Measurements from ENCODE around the gene FNDC3A. TPM values are rescaled to one million over a fixed set of nuclear protein-coding genes. Genes with fewer than 3 reads are reported as not detected.
A peak's percentile ranks its signal among the peaks of the same experiment; 100 is the strongest.

FNDC3A gene
- total and polyA plus RNA-seq, 9 of the 15 experiments (the other 6 are each of a cell fraction or from before 2014, with no cell fraction given) = 4.1 to 22.0 (median 13.5) TPM

DNA sequence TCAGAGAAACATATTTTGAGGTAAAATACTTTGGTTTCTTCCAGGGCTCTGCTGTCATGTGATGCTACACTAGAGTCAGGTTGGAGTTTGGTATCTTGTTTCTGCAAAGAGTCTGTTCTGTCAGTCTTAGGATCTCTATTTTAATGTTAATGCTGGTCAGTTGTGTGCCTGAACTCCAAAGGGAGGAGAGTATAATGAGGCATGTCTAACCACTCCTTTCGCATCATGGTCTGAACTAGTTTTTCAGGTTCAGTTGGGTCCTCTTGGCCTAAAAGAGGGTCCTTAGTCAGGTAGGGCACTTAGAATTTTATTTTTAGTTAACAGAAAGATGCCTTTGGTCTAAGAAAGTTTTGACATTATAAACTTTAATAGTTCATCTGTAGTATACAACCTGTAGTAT lies 78.2 kb downstream of the FNDC3A start (continued):
- no peak for TF ChIP-seq ZKSCAN3 (CRISPR knock-in tag; IDR thresholded peaks at IDR 0.05)
- TF ChIP-seq NR2F6 (CRISPR knock-in tag; IDR thresholded peaks at IDR 0.05) = no peak
- TF ChIP-seq, protein P1, sequence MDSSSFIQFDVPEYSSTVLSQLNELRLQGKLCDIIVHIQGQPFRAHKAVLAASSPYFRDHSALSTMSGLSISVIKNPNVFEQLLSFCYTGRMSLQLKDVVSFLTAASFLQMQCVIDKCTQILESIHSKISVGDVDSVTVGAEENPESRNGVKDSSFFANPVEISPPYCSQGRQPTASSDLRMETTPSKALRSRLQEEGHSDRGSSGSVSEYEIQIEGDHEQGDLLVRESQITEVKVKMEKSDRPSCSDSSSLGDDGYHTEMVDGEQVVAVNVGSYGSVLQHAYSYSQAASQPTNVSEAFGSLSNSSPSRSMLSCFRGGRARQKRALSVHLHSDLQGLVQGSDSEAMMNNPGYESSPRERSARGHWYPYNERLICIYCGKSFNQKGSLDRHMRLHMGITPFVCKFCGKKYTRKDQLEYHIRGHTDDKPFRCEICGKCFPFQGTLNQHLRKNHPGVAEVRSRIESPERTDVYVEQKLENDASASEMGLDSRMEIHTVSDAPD (CRISPR knock-in tag; IDR thresholded peaks at IDR 0.05) = no peak
- TF ChIP-seq, protein P2, sequence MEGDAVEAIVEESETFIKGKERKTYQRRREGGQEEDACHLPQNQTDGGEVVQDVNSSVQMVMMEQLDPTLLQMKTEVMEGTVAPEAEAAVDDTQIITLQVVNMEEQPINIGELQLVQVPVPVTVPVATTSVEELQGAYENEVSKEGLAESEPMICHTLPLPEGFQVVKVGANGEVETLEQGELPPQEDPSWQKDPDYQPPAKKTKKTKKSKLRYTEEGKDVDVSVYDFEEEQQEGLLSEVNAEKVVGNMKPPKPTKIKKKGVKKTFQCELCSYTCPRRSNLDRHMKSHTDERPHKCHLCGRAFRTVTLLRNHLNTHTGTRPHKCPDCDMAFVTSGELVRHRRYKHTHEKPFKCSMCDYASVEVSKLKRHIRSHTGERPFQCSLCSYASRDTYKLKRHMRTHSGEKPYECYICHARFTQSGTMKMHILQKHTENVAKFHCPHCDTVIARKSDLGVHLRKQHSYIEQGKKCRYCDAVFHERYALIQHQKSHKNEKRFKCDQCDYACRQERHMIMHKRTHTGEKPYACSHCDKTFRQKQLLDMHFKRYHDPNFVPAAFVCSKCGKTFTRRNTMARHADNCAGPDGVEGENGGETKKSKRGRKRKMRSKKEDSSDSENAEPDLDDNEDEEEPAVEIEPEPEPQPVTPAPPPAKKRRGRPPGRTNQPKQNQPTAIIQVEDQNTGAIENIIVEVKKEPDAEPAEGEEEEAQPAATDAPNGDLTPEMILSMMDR (IDR thresholded peaks at IDR 0.05 in 2 of 3, conservative IDR thresholded peaks at IDR 0.05 in 1 of 3; ENCODE audit: insufficient read depth in 2 of 3, low read depth in 1 of 3, low read length in 3 of 3) = no peak

DNA sequence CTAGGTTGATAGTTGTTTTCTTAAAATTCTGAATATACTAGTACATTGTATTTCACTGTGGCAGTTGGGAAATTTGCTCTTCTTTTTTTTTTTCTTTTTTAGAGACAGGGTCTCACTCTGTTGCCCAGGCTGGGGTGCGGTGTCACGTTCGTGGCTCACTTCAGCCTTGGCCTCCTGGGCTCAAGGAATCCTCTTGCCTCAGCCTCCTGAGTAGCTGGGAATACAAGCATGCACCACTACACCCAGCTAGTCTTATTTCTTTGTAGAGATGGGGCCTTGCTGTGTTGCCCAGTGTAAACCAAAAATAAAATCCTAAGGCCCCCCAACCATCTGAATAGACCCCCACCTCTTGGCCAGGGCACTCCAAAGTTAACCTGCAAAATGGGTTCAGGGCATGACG lies 79.3 kb downstream of the FNDC3A start:
- ChIA-PET CTCF (ENCODE audit: low intra/inter-chr PET ratio) (no interaction called here), POLR2A (no interaction called here)
- no peaks in the 10 kb centered on the region for H3K9me1 ChIP-seq (ENCODE audit: control insufficient read depth, insufficient read depth, low read length)
- no TSS peak for BruUV-seq (replicated peaks)
- no peaks in the 10 kb centered on the region for H3K79me2 ChIP-seq (ENCODE audit: control insufficient read depth, insufficient read depth, low read length)
- FAIRE-seq (no peak), ATAC-seq (no peak), DNase-seq (ENCODE audit: extremely low read depth in 1 of 4, low spot score in 3 of 4) (no peak)
- no peaks in the 10 kb centered on the region; a peak in 1 of 5 replicates for H3K4me1 ChIP-seq (replicated peaks in 1 of 2; ENCODE audit: control insufficient read depth in 2 of 2, insufficient read depth in 2 of 2, low read length in 2 of 2)
- intact Hi-C loops (cut with micrococcal nuclease) (no loop called here), in situ Hi-C loops (cut with MboI) (no loop called here)
- TF ChIP-seq TAF15 (IDR thresholded peaks at IDR 0.05; ENCODE audit: low read depth, low read length) (no peak), RBM15 (IDR thresholded peaks at IDR 0.05; ENCODE audit: insufficient read depth, low read length) (no peak), EWSR1 (IDR thresholded peaks at IDR 0.05; ENCODE audit: borderline replicate concordance, low read depth, partially characterized antibody) (no peak), ARID2 (IDR thresholded peaks at IDR 0.05) (no peak), ZNF121 (CRISPR knock-in tag; conservative IDR thresholded peaks at IDR 0.05) (peak; percentile 47; the same call in 1 of the 2 replicates)
- H3K4me2 ChIP-seq (ENCODE audit: insufficient read depth, low read length) = no peak overlapping the region
- no peak overlapping the region for H3K27ac ChIP-seq (ENCODE audit: extremely low read depth, low read depth, low read length)
- no peaks in the 10 kb centered on the region for H3K36me3 ChIP-seq (ENCODE audit: control insufficient read depth, insufficient read depth, low read length)
- no peak overlapping the region for H3K4me3 ChIP-seq
- no peaks in the 10 kb centered on the region for H3K9me3 ChIP-seq (replicated peaks; ENCODE audit: control insufficient read depth, insufficient read depth, low read depth, low read length)
- no peak overlapping the region for H2AFZ ChIP-seq (ENCODE audit: low read depth, low read length)
- no CpG with 5 or more reads among the region's 4 CpGs for WGBS (ENCODE audit: insufficient coverage, low coverage, missing lambda C conversion rate)
- no peaks in the 10 kb centered on the region for H4K20me1 ChIP-seq (replicated peaks; ENCODE audit: control insufficient read depth, insufficient read depth, low read length)
- no peaks in the 10 kb centered on the region for H3K27me3 ChIP-seq (ENCODE audit: control insufficient read depth in 2 of 2, insufficient read depth in 2 of 2, low read length in 2 of 2)
- no peak overlapping the region for H3K9ac ChIP-seq (ENCODE audit: insufficient read depth in 1 of 2, low read depth in 2 of 2, low read length in 2 of 2)
